NT2/D1 (cell line): ENCODE results near the gene SMPD2.

Experiments used
- DNase-seq: peaks from one replicate; pipeline ENCODE4 v3.0.0-alpha.2; 2011; ENCODE audit warnings: low read depth, low spot score
- H3K27me3 ChIP-seq: 2 replicates; pipeline ENCODE4 v1.6.0; 2011; ENCODE audit warnings: mild to moderate bottlenecking; ENCODE audit not compliant: insufficient read length, insufficient read depth
- H3K36me3 ChIP-seq: 2 replicates; pipeline ENCODE4 v1.6.1; 2011; ENCODE audit warnings: mild to moderate bottlenecking, low read length, mixed read lengths; ENCODE audit not compliant: insufficient read depth, insufficient read length
- H3K4me1 ChIP-seq: 2 replicates; pipeline ENCODE4 v1.5.1; 2011; ENCODE audit not compliant: insufficient read depth, insufficient read length
- H3K4me3 ChIP-seq: 2 replicates; pipeline ENCODE4 v1.5.1; 2011; ENCODE audit warnings: low read depth; ENCODE audit not compliant: insufficient read length
- H3K9ac ChIP-seq: 2 replicates; pipeline ENCODE4 v1.6.0; 2011; ENCODE audit warnings: low read depth; ENCODE audit not compliant: insufficient read length
- H3K9me3 ChIP-seq: 2 replicates; pipeline ENCODE4 v1.5.1; 2011; ENCODE audit warnings: mild to moderate bottlenecking, low read length; ENCODE audit not compliant: insufficient read depth
- SUZ12 ChIP-seq: IDR thresholded peaks from 2 replicates; pipeline ENCODE4 v1.6.1; 2011; ENCODE audit not compliant: insufficient read length, insufficient read depth; ENCODE audit errors: extremely low read depth
- YY1 ChIP-seq: IDR thresholded peaks from 2 replicates; pipeline ENCODE4 v1.6.1; 2011; ENCODE audit not compliant: insufficient read length, insufficient read depth
- ZNF274 ChIP-seq: IDR thresholded peaks from 2 replicates; pipeline ENCODE4 v1.6.1; 2011; ENCODE audit warnings: mild to moderate bottlenecking, low read depth, low read length

The SMPD2 gene

DNA sequence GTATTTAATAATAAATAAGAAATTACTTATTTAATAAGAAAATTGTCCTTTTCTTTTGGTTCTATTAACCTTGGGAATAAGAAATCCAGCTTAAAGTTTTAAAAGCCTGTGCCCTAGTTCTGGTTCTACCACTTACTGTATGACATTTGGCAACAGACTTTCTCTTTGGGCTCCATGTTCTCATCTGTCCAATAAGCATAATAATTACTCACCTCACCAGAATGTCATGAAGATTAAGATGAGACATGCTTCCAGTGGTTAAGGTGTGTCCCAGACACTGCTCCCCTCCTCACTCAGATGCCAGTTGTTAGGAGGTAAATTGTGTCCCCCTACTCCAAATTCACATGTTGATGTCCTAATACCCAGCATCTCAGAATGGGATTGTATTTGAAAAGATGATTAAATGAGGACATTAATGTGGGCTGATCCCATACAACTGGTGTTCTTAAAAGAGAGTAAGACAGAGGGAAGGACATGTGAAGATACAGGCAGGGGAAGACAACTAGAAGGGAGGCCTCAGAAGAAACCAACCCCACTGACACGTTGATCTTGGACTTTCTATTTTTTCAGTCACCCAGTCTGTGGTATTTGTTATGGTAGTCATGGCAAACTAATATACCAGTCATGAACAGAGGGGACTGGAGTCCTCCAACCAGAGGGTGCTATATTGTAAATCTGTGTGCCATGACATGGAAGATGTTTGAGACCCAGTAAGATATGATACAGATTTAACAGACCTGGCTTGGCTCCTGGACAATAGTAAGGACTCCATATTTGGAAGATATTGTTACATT is 21.4 kb downstream of the SMPD2 start:
- peaks cover 48% of the 10 kb centered on the region for H3K36me3 ChIP-seq
- no peaks in the 10 kb centered on the region for H3K27me3 ChIP-seq
- H3K4me1 ChIP-seq: peaks cover 4% of the 10 kb centered on the region
- no peak overlapping the region for H3K9ac ChIP-seq
- H3K4me3 ChIP-seq: no peak overlapping the region
- DNase-seq: no peak
- H3K9me3 ChIP-seq: no peaks in the 10 kb centered on the region
- TF ChIP-seq SUZ12 (no peak), ZNF274 (no peak), YY1 (no peak)

DNA sequence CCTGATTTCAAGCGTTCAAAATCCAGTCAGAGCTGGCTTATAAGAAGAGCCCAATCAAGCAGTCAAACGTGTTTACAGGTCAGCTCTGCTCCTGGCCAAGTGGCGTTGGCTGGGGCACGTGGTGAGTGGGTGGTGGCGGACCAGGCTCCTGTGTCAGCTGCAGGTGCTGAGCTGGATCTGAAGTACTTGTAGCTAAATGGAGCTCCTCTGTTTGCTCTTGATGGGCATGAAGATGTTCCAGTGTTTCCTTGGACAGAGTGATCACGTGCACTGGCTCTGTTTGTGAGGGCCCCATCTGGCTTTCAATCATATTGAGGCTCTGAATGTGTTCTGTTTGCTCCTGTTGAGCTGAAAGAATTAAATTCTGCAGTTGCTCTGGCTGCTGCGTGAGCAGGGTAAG is 25.2 kb downstream of the SMPD2 start:
- Histone ChIP-seq H3K36me3 (peaks cover 82% of the 10 kb centered on the region), H3K4me3 (no peak overlapping the region), H3K9me3 (no peaks in the 10 kb centered on the region), H3K9ac (no peak overlapping the region), H3K27me3 (no peaks in the 10 kb centered on the region), H3K4me1 (no peaks in the 10 kb centered on the region)
- no peak for DNase-seq
- TF ChIP-seq SUZ12: no peak
- no peak for TF ChIP-seq ZNF274
- no peak for TF ChIP-seq YY1

DNA sequence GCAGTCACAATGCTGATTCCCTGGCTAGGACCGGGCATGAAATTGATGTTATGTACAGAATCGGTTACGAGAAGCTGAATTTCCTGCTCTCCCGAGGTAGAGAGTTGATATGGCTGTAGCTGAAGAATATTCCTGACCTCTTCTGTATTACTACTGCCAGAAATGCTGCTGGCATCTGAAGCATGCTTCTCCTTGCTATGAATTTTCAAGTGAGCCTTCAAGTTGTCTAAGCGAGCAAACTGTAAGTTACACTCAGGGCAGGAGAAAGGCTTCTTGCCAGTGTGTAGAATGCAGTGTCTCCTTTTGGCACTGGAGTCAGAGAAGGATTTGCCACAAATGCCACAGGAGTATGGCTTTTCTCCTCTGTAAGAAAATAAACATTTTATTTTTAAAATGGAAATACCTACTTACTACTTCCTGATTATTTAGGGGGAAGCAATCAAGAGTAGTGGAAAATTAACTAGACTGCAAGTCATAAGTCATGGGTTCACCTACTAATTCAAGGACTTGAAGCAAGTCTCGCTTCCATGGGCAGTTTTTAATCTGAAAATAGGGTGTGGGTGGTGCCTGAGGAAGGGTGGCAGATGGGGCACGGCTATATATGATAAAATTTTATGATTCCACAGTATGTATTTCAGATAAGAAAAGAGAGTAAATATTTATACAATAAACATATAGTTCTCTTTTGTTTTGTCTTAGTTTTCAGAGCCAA is 25.8 kb downstream of the SMPD2 start:
- no peak for DNase-seq
- Histone ChIP-seq H3K9ac (no peak overlapping the region), H3K27me3 (no peaks in the 10 kb centered on the region), H3K4me3 (no peak overlapping the region), H3K36me3 (peaks cover 85% of the 10 kb centered on the region), H3K9me3 (no peaks in the 10 kb centered on the region), H3K4me1 (no peaks in the 10 kb centered on the region)
- TF ChIP-seq SUZ12 (no peak), YY1 (no peak), ZNF274 (no peak)

DNA sequence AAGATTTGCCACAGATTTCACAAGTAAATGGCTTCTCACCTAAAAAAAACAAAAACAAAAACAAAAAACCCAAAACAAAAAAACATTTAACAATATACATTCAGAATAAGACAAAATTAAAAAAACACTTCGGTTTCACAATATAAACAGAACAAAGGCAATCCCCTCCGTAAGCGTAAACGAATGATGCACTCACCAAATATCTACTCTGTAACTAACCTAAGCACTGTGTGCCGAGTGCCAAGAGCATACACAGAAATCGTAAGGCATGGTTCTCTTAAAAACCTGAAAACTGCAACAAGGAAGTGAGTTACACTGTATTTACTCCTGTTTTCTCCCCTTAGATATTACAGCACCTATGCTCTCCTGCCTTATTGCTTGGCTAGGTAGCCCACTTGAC is 27.2 kb downstream of the SMPD2 start:
- DNase-seq: no peak
- H3K9me3 ChIP-seq: no peaks in the 10 kb centered on the region
- H3K9ac ChIP-seq: no peak overlapping the region
- no peaks in the 10 kb centered on the region for H3K27me3 ChIP-seq
- no peaks in the 10 kb centered on the region for H3K4me1 ChIP-seq
- peaks cover 86% of the 10 kb centered on the region for H3K36me3 ChIP-seq
- TF ChIP-seq ZNF274 (no peak), YY1 (no peak), SUZ12 (no peak)
- no peak overlapping the region for H3K4me3 ChIP-seq

DNA sequence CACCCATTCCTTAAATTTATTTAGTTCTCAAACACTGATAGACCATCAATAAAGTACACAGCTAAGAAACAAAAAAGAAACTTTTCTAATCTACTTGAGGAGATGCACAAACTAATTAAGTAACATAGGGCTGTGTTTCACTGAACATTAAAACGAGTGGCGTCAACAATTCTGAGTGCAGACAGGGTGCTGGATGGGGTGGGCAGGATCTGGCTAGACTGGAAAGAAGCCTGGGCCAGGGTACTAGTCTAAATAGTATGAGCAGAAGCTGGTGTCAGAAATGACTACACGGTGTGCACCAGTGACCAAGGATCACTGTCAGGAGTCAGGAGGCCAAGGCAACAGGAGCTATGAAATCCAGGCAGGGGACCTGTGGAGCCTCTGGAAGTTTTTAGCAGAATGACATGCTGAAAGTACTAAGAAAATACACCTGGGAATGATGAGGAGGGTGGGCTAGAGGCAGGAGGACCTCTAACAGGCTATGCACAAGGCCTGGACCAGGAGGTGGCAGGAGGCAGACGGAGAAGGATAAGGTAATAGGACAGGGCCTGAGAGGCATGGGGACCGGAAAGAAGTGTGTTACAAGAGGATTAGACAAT is 29.2 kb downstream of the SMPD2 start:
- Histone ChIP-seq H3K36me3 (peaks cover 90% of the 10 kb centered on the region), H3K4me1 (no peaks in the 10 kb centered on the region), H3K9me3 (no peaks in the 10 kb centered on the region), H3K4me3 (no peak overlapping the region), H3K9ac (no peak overlapping the region), H3K27me3 (no peaks in the 10 kb centered on the region)
- no peak for DNase-seq
- TF ChIP-seq SUZ12: no peak
- no peak for TF ChIP-seq YY1
- TF ChIP-seq ZNF274: no peak

DNA sequence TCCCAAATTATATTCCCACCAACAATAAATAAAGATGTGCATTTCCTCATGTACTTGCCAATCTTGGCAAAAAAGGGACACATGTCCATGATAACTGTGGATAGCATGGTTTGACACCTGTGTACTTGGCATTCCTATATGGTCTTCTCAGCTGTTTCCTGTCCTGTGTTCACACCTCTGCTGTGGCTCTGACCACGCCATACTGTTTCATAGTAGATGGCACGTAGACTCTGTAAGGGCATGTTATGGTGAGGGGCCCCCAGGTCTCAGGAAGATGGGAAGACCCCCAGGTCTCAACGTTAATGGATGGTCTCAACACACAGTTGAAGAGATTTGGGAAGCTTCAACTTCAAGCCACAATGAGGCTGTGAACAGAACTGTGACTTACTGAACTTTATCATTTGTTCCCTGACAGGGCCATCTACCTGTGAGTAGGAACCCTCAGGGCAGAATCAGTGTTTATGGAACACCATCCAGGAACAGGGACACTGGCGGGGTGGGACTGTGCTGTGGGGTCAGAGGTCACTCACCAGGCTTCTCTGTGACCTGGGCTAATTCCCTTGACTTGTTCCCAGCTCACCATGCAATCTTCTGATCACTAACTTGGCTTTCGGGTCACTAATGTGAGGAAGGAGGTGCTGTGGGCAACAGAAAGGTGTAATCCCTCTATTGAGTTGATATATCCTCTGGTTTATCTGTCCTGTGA is 30.7 kb downstream of the SMPD2 start:
- Histone ChIP-seq H3K27me3 (no peaks in the 10 kb centered on the region), H3K4me1 (no peaks in the 10 kb centered on the region), H3K4me3 (no peak overlapping the region), H3K9me3 (no peaks in the 10 kb centered on the region), H3K36me3 (peaks cover 89% of the 10 kb centered on the region), H3K9ac (no peak overlapping the region)
- DNase-seq: no peak
- TF ChIP-seq ZNF274 (no peak), YY1 (no peak), SUZ12 (no peak)
